Sigmoid colon (tissue), 4 donors: ENCODE results near the gene TSPAN5.

ENCODE experiments used
- CTCF ChIP-seq, 4 experiments: fragments of 450-650 bp in 3 of 4; fragments of 200-600 bp in 1 of 4; IDR thresholded peaks; one replicate each; pipeline ENCODE4 v1.5.1; 2016 to 2019; ENCODE audit warnings: antibody characterized with exemption in 4 of 4, mild to moderate bottlenecking in 3 of 4, moderate library complexity in 2 of 4
- EP300 ChIP-seq, 4 donors: sonication (generic); formaldehyde crosslinking; IDR thresholded peaks; one replicate each; pipeline ENCODE4 v1.6.1; 2017; ENCODE audit warnings: antibody characterized with exemption in 4 of 4
- POLR2A ChIP-seq, 2 donors: fragments of 450-650 bp; IDR thresholded peaks; one replicate each; pipeline ENCODE4 v1.6.1; 2016; ENCODE audit warnings: antibody characterized with exemption in 2 of 2, mild to moderate bottlenecking in 2 of 2, moderate library complexity in 2 of 2
- POLR2AphosphoS5 ChIP-seq, 4 donors: sonication (generic); formaldehyde crosslinking; IDR thresholded peaks; one replicate each; pipeline ENCODE4 v1.6.1; 2017; ENCODE audit warnings: antibody characterized with exemption in 4 of 4

GRCh38 chr4:98664959-98665358 lies 6.5 kb upstream of the TSPAN5 start:
- no peak for TF ChIP-seq CTCF (IDR thresholded peaks at IDR 0.05)
- TF ChIP-seq POLR2A (IDR thresholded peaks at IDR 0.05): no peak
- TF ChIP-seq POLR2AphosphoS5 (IDR thresholded peaks at IDR 0.05): no peak
- no peak for TF ChIP-seq EP300 (IDR thresholded peaks at IDR 0.05)
